ENCODE data around the gene CSPG4.

The CSPG4 gene

DNA sequence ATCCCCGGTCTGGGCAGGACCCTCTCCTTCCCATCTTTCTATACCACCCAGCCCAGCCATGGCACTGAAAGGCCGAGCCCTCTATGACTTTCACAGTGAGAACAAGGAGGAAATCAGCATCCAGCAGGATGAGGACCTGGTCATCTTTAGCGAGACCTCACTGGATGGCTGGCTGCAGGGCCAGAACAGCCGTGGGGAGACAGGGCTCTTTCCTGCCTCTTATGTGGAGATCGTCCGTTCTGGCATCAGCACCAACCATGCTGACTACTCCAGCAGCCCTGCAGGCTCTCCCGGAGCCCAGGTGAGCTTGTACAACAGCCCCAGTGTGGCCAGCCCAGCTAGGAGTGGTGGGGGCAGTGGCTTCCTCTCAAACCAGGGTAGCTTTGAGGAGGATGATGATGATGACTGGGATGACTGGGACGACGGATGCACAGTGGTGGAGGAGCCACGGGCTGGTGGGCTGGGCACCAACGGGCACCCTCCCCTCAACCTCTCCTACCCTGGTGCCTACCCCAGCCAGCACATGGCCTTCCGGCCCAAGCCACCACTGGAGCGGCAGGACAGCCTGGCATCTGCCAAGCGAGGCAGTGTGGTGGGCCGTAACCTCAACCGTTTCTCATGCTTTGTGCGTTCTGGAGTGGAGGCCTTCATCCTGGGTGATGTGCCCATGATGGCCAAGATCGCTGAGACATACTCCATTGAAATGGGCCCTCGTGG is 63.4 kb downstream of the CSPG4 start:
- TF ChIP-seq EZH2phosphoT487 (IDR thresholded peaks at IDR 0.05; ENCODE audit: borderline replicate concordance, low read length) = no peak
- TF ChIP-seq, protein P1, sequence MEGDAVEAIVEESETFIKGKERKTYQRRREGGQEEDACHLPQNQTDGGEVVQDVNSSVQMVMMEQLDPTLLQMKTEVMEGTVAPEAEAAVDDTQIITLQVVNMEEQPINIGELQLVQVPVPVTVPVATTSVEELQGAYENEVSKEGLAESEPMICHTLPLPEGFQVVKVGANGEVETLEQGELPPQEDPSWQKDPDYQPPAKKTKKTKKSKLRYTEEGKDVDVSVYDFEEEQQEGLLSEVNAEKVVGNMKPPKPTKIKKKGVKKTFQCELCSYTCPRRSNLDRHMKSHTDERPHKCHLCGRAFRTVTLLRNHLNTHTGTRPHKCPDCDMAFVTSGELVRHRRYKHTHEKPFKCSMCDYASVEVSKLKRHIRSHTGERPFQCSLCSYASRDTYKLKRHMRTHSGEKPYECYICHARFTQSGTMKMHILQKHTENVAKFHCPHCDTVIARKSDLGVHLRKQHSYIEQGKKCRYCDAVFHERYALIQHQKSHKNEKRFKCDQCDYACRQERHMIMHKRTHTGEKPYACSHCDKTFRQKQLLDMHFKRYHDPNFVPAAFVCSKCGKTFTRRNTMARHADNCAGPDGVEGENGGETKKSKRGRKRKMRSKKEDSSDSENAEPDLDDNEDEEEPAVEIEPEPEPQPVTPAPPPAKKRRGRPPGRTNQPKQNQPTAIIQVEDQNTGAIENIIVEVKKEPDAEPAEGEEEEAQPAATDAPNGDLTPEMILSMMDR (IDR thresholded peaks at IDR 0.05; ENCODE audit: low read depth, low read length, poor library complexity, severe bottlenecking) = no peak
- Histone ChIP-seq H3F3A (ENCODE audit: control insufficient read depth, insufficient read depth) (no peaks in the 10 kb centered on the region), H3K4me2 (ENCODE audit: low read length) (no peak overlapping the region), H3K9me2 (replicated peaks; ENCODE audit: control insufficient read depth, low read length) (no peaks in the 10 kb centered on the region), H3K9me3 (ENCODE audit: control insufficient read depth, insufficient read depth, low read length) (no peaks in the 10 kb centered on the region), H4K20me1 (ENCODE audit: control insufficient read depth, insufficient read depth, low read depth, low read length) (no peaks in the 10 kb centered on the region), H3K79me2 (ENCODE audit: control insufficient read depth, low read length) (no peaks in the 10 kb centered on the region), H3K27ac (ENCODE audit: low read depth, low read length) (no peak overlapping the region), H3K4me1 (ENCODE audit: control insufficient read depth, low read length) (peaks cover 11% of the 10 kb centered on the region; the same call in 1 of the 2 replicates), H3K36me3 (ENCODE audit: control insufficient read depth, low read length) (no peaks in the 10 kb centered on the region), H3K27me3 (ENCODE audit: control insufficient read depth, low read length) (peaks cover 37% of the 10 kb centered on the region), H3K4me3 (ENCODE audit: low read length) (no peak overlapping the region)

DNA sequence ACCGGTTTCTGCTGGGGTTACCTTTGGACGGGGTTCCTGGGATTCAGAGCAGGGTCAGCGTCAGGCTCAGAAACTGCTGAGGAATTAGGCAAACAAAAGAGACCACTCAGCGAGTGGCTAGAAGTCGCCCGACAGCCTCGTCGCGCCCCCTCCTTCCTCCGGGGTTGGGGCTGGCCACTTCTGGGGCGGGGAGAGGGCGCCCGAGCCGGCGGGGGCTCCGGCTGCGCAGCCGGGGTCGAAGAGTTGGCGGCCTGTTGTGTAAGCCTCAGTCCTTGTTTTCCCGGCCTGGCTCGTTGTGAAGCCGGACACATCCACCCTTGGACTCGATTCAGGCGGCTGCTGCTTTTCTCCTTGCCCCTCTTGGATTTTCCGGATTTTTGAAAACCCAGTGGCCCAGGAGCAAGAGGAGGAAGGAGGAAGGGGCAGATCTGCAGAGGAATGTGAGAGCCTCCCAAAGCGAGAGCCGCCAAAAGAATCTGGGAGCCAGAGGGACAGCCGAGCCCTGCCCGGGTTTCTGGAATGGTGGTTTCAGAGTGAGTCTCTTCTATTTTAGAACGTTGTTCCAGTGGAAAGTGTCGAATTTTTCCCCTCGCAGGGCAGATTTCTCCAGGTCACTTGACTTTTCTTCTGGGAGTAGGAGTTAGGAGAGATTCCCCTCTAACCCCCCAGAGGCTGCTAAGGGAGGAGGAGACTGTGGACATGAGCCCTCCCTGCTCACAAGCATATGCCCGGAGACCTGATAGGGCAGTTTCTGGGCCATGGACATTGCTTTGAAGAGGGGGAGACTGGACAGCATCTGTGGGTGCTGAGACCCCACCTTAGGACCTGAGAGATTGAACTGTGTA is 64.3 kb downstream of the CSPG4 start:
- no peaks in the 10 kb centered on the region for H3K79me2 ChIP-seq (ENCODE audit: control insufficient read depth, low read length)
- no peaks in the 10 kb centered on the region for H4K20me1 ChIP-seq (ENCODE audit: control insufficient read depth, insufficient read depth, low read depth, low read length)
- H3K9me3 ChIP-seq (ENCODE audit: control insufficient read depth, insufficient read depth, low read length) = no peaks in the 10 kb centered on the region
- TF ChIP-seq, protein P1 (IDR thresholded peaks at IDR 0.05; ENCODE audit: low read depth, low read length, poor library complexity, severe bottlenecking) = no peak
- TF ChIP-seq EZH2phosphoT487 (IDR thresholded peaks at IDR 0.05; ENCODE audit: borderline replicate concordance, low read length) = no peak; the same call in 1 of the 2 replicates
- H3K4me2 ChIP-seq (ENCODE audit: low read length) = peak overlapping the region; percentile 79
- peaks cover 11% of the 10 kb centered on the region; the same call in 1 of the 2 replicates for H3K4me1 ChIP-seq (ENCODE audit: control insufficient read depth, low read length)
- H3K27ac ChIP-seq (ENCODE audit: low read depth, low read length) = no peak overlapping the region
- H3K27me3 ChIP-seq (ENCODE audit: control insufficient read depth, low read length) = peaks cover 37% of the 10 kb centered on the region
- H3K4me3 ChIP-seq (ENCODE audit: low read length) = peak overlapping the region; percentile 73
- no peaks in the 10 kb centered on the region for H3K36me3 ChIP-seq (ENCODE audit: control insufficient read depth, low read length)
- H3F3A ChIP-seq (ENCODE audit: control insufficient read depth, insufficient read depth) = no peaks in the 10 kb centered on the region
- H3K9me2 ChIP-seq (replicated peaks; ENCODE audit: control insufficient read depth, low read length) = no peaks in the 10 kb centered on the region

DNA sequence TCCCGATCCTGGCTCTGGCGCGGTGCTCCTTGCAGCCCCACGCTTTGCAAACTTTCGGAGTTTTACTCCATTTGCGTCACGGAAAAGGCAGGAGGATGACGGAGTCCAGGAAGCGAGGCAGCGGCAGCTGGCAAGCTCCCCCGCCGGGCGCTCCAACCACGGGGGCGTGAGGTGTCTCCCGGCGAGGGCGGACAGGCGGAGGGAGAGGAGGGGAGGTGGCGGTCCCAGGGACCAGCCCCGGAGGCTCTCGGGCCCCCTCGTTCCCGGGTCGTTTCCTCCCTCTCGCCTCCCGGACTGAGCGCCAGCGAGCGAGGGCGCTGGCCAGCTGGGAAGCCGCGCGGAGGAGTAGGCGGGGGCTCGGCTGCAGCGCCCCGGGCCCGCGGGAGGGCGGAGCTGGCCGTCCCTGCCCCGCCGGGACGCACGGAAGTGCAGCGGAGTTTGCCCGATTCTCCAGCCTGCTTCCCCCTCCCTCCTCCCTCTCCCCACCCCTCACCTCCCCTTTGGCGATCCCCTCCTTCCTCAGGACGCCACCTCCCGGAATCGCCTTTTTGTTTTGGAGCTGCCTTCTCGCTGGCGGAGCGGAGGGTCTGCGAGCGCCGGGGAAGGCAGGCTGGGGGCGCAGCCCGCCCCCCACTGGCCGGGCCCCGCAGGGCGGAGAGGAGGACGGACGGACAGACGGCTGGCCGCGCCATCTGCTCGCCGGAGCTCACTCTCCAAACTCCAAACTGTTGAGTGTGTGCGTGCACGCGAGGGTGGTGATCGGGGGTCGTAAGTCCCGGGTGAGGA is 65.1 kb downstream of the CSPG4 start, which contains the start of gene SNX33:
Gene SNX33 (plus strand): TSS at position 543 of the 786 bp plus-strand sequence. CDS start 1,191 bp downstream, outside the sequence.
- Histone ChIP-seq H3K9me3 (ENCODE audit: control insufficient read depth, insufficient read depth, low read length) (no peaks in the 10 kb centered on the region), H3K4me3 (ENCODE audit: low read length) (peak within 1 kb of the TSS; percentile 73), H3K27me3 (ENCODE audit: control insufficient read depth, low read length) (peaks cover 37% of the 10 kb centered on the region), H3K4me2 (ENCODE audit: low read length) (peak within 1 kb of the TSS; percentile 79), H3F3A (ENCODE audit: control insufficient read depth, insufficient read depth) (no peaks in the 10 kb centered on the region), H3K4me1 (ENCODE audit: control insufficient read depth, low read length) (peaks cover 11% of the 10 kb centered on the region; the same call in 1 of the 2 replicates), H3K79me2 (ENCODE audit: control insufficient read depth, low read length) (no peaks in the 10 kb centered on the region), H4K20me1 (ENCODE audit: control insufficient read depth, insufficient read depth, low read depth, low read length) (no peaks in the 10 kb centered on the region), H3K27ac (ENCODE audit: low read depth, low read length) (no peak within 1 kb of the TSS), H3K9me2 (replicated peaks; ENCODE audit: control insufficient read depth, low read length) (no peaks in the 10 kb centered on the region), H3K36me3 (ENCODE audit: control insufficient read depth, low read length) (no peaks in the 10 kb centered on the region)
- TF ChIP-seq, protein P1 (IDR thresholded peaks at IDR 0.05; ENCODE audit: low read depth, low read length, poor library complexity, severe bottlenecking) = peak; percentile 77
- no peak for TF ChIP-seq EZH2phosphoT487 (IDR thresholded peaks at IDR 0.05; ENCODE audit: borderline replicate concordance, low read length)
